Measurements from ENCODE around the gene MYH14. TPM values are rescaled to one million over a fixed set of nuclear protein-coding genes. Genes with fewer than 3 reads are reported as not detected.

The MYH14 gene
- total and polyA plus RNA-seq, 9 of the 15 experiments (the other 6 are each of a cell fraction or from before 2014, with no cell fraction given) = 0.04 to 0.86 (median 0.19) TPM; not detected in 2

- TF ChIP-seq DIDO1 (tag; IDR thresholded peaks at IDR 0.05; ENCODE audit: low read depth) = no peak
- no peak for TF ChIP-seq ETV6 (IDR thresholded peaks at IDR 0.05; ENCODE audit: borderline replicate concordance in 1 of 2, low read depth in 2 of 2, low read length in 1 of 2)
- 0 out of 2 replicates have a peak, but pooled peaks have one; percentile 1 for TF ChIP-seq ETV6 (CRISPR knock-in tag; IDR thresholded peaks at IDR 0.05; ENCODE audit: borderline replicate concordance)
- TF ChIP-seq CBFA2T2 (conservative IDR thresholded peaks at IDR 0.05) = no peak
- no peak for TF ChIP-seq ZBTB8A (IDR thresholded peaks at IDR 0.05; ENCODE audit: partially characterized antibody)
- TF ChIP-seq C11orf30 (IDR thresholded peaks at IDR 0.05; ENCODE audit: low read depth) = peak; percentile 93
- no peak for TF ChIP-seq MED1 (CRISPR knock-in tag; IDR thresholded peaks at IDR 0.05; ENCODE audit: borderline replicate concordance)
- no peak for TF ChIP-seq ZNF830 (CRISPR knock-in tag; IDR thresholded peaks at IDR 0.05)
- no peak for TF ChIP-seq CLOCK (CRISPR knock-in tag; IDR thresholded peaks at IDR 0.05; ENCODE audit: borderline replicate concordance)
- no peak for TF ChIP-seq ZNF395 (CRISPR knock-in tag; IDR thresholded peaks at IDR 0.05)
- TF ChIP-seq MAFG (tag; conservative IDR thresholded peaks at IDR 0.05) = peak; percentile 75
- TF ChIP-seq MAFK (IDR thresholded peaks at IDR 0.05; ENCODE audit: low read length) = peak; percentile 78
These were observed 122.8 kb downstream of the MYH14 start (continued) for GRCh38 chr19:50326101-50326664.

Measured in K562 (cell line).